ENCODE measurements around the gene ZNF516.

GRCh38 chr18:76318607-76319006 is 176.4 kb downstream of the ZNF516 start:
- TF ChIP-seq POLR2AphosphoS5 (IDR thresholded peaks at IDR 0.05; ENCODE audit: low read depth, low read length), result no peak
- TF ChIP-seq SIN3A (IDR thresholded peaks at IDR 0.05; ENCODE audit: borderline replicate concordance, insufficient read depth, low read length), result no peak
- TF ChIP-seq REST (IDR thresholded peaks at IDR 0.05; ENCODE audit: insufficient read depth in 1 of 2, low read depth in 2 of 2, low read length in 2 of 2), result no peak
- TF ChIP-seq TAF1 (IDR thresholded peaks at IDR 0.05; ENCODE audit: borderline replicate concordance, insufficient read depth, low read length), result no peak
